GM10266 (cell line): Measurements from ENCODE around the gene TBL1Y.

Experiments
- DNase-seq: peaks from one replicate; pipeline ENCODE4 v3.0.0; 2012; ENCODE audit errors: extremely low spot score
- TF ChIP-seq, protein P1 (sequence below): IDR thresholded peaks from 2 replicates; pipeline ENCODE4 v1.5.1; 2012; ENCODE audit warnings: mild to moderate bottlenecking, low read depth; ENCODE audit not compliant: control insufficient read depth, insufficient read depth; ENCODE audit errors: missing control alignments

The TBL1Y gene

DNA sequence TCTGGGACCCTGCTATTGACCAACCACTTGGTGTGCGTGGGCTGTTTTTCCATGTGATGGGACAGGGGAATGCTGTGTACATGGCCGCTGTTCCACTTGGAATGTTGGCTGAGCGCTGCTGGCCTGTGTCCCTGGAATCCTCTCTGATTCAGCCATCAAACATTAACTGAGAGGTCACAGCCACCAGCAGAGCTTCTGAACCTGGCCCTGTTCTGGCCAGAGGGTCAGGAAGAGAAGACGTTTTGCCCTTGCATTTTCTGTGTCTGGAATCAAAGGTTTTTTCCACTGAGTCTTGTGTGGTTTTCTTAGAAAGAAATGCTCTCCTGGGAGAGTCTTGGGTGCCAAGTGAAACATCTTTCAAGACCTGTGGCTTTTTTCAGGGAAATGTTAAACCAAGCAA is 85.5 kb downstream of the TBL1Y start:
- TF ChIP-seq, protein P1, sequence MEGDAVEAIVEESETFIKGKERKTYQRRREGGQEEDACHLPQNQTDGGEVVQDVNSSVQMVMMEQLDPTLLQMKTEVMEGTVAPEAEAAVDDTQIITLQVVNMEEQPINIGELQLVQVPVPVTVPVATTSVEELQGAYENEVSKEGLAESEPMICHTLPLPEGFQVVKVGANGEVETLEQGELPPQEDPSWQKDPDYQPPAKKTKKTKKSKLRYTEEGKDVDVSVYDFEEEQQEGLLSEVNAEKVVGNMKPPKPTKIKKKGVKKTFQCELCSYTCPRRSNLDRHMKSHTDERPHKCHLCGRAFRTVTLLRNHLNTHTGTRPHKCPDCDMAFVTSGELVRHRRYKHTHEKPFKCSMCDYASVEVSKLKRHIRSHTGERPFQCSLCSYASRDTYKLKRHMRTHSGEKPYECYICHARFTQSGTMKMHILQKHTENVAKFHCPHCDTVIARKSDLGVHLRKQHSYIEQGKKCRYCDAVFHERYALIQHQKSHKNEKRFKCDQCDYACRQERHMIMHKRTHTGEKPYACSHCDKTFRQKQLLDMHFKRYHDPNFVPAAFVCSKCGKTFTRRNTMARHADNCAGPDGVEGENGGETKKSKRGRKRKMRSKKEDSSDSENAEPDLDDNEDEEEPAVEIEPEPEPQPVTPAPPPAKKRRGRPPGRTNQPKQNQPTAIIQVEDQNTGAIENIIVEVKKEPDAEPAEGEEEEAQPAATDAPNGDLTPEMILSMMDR, result no peak
- DNase-seq, result no peak

- TF ChIP-seq, protein P1, result no peak
- DNase-seq, result no peak
These were observed 87.1 kb downstream of the TBL1Y start for GRCh38 chrY:6997503-6998066.

DNA sequence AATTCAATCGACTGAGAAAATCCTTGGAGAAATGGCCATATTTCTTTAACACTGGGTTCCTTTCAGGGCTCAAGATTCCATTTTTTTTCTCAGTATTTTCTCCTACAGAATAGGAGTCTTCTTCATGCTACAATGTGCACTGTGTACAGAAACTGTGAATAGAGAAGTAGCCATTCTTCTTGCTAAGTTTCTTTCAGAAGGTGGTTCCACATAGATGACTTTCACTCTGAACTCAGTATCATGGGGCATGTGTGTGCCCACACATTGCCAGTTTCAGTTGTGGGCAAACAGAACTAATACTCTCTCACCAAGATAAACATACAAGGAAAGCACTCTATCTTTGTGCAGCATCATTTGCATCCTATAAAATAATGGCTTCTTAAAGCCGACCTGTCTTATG is 89.4 kb downstream of the TBL1Y start:
- TF ChIP-seq, protein P1, result no peak
- no peak for DNase-seq

GRCh38 chrY:7002581-7002980 is 92.1 kb downstream of the TBL1Y start:
- no peak for DNase-seq

DNA sequence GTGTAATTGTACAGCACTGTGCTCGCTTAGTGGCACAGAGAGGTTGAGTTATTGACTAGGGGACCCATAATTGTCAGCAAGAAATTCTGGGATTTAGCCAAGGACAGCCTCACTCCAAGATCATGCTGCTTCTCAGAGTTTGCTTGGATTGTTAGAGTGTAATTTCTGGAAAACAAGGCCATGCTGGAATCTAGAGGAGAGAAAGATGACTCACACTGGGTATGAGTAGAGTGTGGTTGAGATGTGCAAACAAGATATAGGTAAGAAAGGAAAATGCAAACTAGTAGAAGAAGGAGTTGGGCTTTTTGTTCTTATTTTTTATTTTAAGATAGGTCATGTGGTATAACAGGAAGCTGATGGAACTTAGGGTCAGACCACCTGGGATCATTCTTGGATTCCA is 97.4 kb downstream of the TBL1Y start:
- no peak for DNase-seq
- TF ChIP-seq, protein P1, result no peak

More at GRCh38 chrY:7002581-7002980, 92.1 kb downstream of the TBL1Y start:
- TF ChIP-seq, protein P1, result no peak

GRCh38 chrY:7008578-7009355 is 98.3 kb downstream of the TBL1Y start:
- DNase-seq, result no peak
- TF ChIP-seq, protein P1, result no peak

DNA sequence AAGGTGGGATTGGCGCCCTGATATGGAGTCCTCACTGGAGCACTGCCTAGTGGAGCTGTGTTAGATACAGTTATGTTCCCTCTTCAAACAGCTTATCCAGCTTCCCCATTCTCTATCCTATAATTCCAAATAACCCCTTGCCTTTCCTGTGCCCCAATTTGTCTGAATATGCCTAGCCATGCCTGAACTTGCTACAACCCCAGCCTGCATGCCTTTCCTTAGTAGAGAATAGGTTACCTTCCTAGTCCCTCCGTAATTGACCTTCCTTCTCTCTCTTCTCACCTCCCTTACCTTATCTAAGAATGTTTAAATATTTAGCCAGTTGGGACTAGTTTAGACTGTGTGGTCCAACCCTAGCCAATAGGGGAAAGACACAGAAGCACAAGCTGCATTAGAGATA is 102.6 kb downstream of the TBL1Y start:
- no peak for DNase-seq
- TF ChIP-seq, protein P1, result no peak
